Thymus (tissue), 11 donors: ENCODE data around the gene NCAPH2. TPM values are rescaled to one million over a fixed set of nuclear protein-coding genes. Genes with fewer than 3 reads are reported as not detected.

Source experiments
- DNase-seq, 9 donors: peaks; one replicate each; pipeline ENCODE4 v3.0.0-alpha.2; 2013; ENCODE audit warnings: low spot score in 9 of 9, low read depth in 6 of 9, missing footprints in 1 of 9
- H3K27ac ChIP-seq, 2 donors: one replicate each; pipeline ENCODE4 v1.5.1; 2013; ENCODE audit warnings: control low read depth in 1 of 2, low read depth in 1 of 2, low read length in 1 of 2, mild to moderate bottlenecking in 1 of 2, moderate library complexity in 1 of 2
- H3K27me3 ChIP-seq, 2 donors: one replicate each; pipeline ENCODE4 v1.5.1; 2013; ENCODE audit warnings: low read length in 1 of 2; ENCODE audit not compliant: control insufficient read depth in 2 of 2, insufficient read depth in 1 of 2
- H3K36me3 ChIP-seq, 2 donors: one replicate each; pipeline ENCODE4 v1.5.1; 2013; ENCODE audit warnings: low read length in 1 of 2, mild to moderate bottlenecking in 1 of 2, moderate library complexity in 1 of 2; ENCODE audit not compliant: control insufficient read depth in 2 of 2, insufficient read depth in 2 of 2
- H3K4me1 ChIP-seq, 2 donors: one replicate each; pipeline ENCODE4 v1.5.1; 2013; ENCODE audit warnings: low read length in 2 of 2; ENCODE audit not compliant: control insufficient read depth in 2 of 2, insufficient read depth in 2 of 2
- H3K4me3 ChIP-seq, 2 donors: one replicate each; pipeline ENCODE4 v1.5.1; 2013; ENCODE audit warnings: low read length in 2 of 2, control low read depth in 1 of 2, mild to moderate bottlenecking in 1 of 2
- H3K9me3 ChIP-seq, 2 donors: one replicate each; pipeline ENCODE4 v1.5.1; 2013; ENCODE audit warnings: low read length in 1 of 2, mild to moderate bottlenecking in 1 of 2; ENCODE audit not compliant: control insufficient read depth in 2 of 2, insufficient read depth in 1 of 2
- WGBS: extraction: QIAGEN DNeasy Blood & Tissue Kit; methylation state at CpG from one replicate; pipeline ENCODE4 v1.1.7; 2013; 5-methylcytosine and 5-hydroxymethylcytosine counted together
- polyA plus RNA-seq: library from polyadenylated mRNA; stranded (reverse); fragments of 200-250 nt; gene quantifications from one replicate; pipeline ENCODE4 v1.2.3, GENCODE V29; 2013
- total RNA-seq: library from RNA; stranded (reverse); fragments of 120-200 nt; gene quantifications from one replicate; pipeline ENCODE4 v1.2.4, GENCODE V29; 2013
- donor health status: healthy.

NCAPH2 gene
- total and polyA plus RNA-seq, 2 donors = 40.8 to 57.6 TPM

GRCh38 chr22:50464451-50464850 lies 43.6 kb upstream of the NCAPH2 start:
- Histone ChIP-seq H3K9me3 (no peaks in the 10 kb centered on the region), H3K36me3 (peaks cover 86 to 88% of the 10 kb centered on the region in 2 donors), H3K27ac (no peak overlapping the region), H3K4me1 (peaks cover 20 to 32% of the 10 kb centered on the region in 2 donors), H3K4me3 (no peak overlapping the region), H3K27me3 (no peaks in the 10 kb centered on the region)
- WGBS = 94% methylated on average over 24 of the region's 24 CpGs
- DNase-seq = no peak

DNA sequence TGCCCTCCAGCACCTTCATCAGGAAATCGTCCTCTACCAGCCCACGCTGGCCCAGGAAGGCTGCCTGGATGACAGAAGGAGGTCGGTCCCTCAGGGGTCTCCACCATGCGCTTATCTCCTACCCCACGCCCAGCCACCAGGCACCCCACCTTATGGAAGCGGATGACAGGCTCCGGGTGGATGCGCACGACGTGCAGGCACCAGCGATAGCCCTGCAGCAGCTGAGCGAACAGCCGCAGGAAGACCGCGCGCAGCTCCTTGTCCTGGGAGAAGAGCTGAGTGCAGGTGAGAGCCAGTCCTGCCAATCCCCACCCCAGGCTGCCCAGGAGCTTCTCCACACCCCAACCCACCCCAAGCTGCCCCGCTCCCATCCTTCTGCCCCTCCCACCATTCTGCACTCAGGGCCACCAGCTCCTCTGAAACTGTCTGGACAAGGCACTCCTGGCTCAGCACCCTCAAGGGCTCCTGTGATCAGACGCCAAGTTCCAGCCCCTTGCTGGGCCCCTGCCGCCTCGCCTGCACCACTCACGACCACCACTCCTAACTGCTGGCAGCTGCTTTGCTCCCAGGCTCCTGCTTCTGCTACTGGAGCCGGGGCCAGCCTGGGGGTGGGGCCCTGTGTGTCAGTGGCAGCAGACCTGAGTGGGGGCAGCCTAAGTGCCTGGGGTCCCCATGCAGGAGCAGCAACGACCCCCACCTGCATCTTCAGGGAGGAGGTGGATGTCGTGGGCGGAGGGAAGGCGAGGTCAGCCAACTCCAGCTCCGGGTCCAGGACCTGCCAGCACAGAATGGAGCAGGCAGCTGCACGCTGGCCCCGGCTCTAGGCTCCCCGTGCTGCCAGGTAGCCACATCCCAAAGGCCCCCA lies 42.7 kb upstream of the NCAPH2 start:
- peaks cover 22 to 41% of the 10 kb centered on the region in 2 donors for H3K4me1 ChIP-seq
- WGBS = 97% methylated on average over 30 of the region's 30 CpGs
- no peak overlapping the region for H3K4me3 ChIP-seq
- H3K9me3 ChIP-seq = peaks cover 0 to 3% of the 10 kb centered on the region in 2 donors
- H3K27ac ChIP-seq = no peak overlapping the region
- H3K27me3 ChIP-seq = no peaks in the 10 kb centered on the region
- no peak for DNase-seq
- peaks cover 77 to 79% of the 10 kb centered on the region in 2 donors for H3K36me3 ChIP-seq

DNA sequence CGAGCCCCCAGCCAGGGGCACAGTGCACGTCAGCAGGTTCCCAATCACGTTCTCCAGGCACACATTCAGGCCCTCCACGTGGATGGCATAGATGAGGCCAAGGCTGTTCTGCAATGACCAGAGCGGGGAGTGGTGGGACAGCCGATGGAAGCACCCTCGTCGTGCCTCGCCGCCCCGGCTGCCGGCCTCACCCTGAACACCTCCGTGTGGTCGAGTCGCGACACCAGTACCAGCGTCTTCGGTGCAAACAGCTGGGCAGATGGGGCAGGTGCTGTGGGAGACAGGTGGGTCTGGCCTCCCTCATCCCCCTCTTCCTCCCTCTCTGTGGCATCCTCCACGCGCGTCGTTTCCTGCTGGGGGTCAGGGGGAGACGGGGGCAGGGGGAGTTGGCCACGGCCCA lies 40.7 kb upstream of the NCAPH2 start:
- Histone ChIP-seq H3K27me3 (no peaks in the 10 kb centered on the region), H3K4me1 (peaks cover 42 to 61% of the 10 kb centered on the region in 2 donors), H3K9me3 (peaks cover 0 to 6% of the 10 kb centered on the region in 2 donors), H3K4me3 (no peak overlapping the region), H3K36me3 (peaks cover 59 to 60% of the 10 kb centered on the region in 2 donors), H3K27ac (peak overlapping the region in 1 of 2 donors; percentile 54)
- no peak for DNase-seq
- 44% methylated on average over 24 of the region's 24 CpGs for WGBS

GRCh38 chr22:50467773-50468440 lies 40.1 kb upstream of the NCAPH2 start:
- H3K27ac ChIP-seq = peak overlapping the region; percentile 64 to 99
- peaks cover 48 to 67% of the 10 kb centered on the region in 2 donors for H3K4me1 ChIP-seq
- no peaks in the 10 kb centered on the region for H3K27me3 ChIP-seq
- 71% methylated on average over 22 of the region's 22 CpGs for WGBS
- H3K9me3 ChIP-seq = peaks cover 0 to 6% of the 10 kb centered on the region in 2 donors
- peak in 2 of 9 donors; percentile 47 to 60 for DNase-seq
- H3K36me3 ChIP-seq = peaks cover 53 to 55% of the 10 kb centered on the region in 2 donors
- H3K4me3 ChIP-seq = no peak overlapping the region

DNA sequence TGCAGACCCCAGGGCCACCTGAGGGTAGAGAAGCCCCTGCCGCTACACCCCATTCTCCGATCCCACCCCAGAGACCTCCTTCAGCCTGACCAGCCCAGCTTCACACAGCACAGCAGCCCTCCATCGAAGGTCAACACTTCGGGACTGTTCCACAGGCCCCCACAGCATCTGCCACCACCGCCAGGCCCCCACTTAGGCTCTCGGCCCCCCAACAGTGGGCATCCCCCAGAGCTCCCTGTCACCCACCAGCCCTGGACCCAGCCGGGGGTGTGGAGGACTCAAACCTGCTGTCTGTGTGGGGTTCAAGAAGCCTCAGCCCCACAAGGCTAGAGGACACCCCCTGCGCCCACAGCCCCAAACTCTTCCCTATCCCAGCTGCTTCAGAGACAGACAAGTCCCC lies 39.4 kb upstream of the NCAPH2 start:
- H3K4me1 ChIP-seq = peaks cover 55 to 74% of the 10 kb centered on the region in 2 donors
- 82% methylated on average over 8 of the region's 8 CpGs for WGBS
- peaks cover 48% of the 10 kb centered on the region in 2 donors for H3K36me3 ChIP-seq
- DNase-seq = no peak
- H3K9me3 ChIP-seq = peaks cover 0 to 6% of the 10 kb centered on the region in 2 donors
- no peaks in the 10 kb centered on the region for H3K27me3 ChIP-seq
- H3K27ac ChIP-seq = peak overlapping the region; percentile 94 to 99
- peak overlapping the region; percentile 46 to 51 for H3K4me3 ChIP-seq

GRCh38 chr22:50469377-50470305 lies 38.4 kb upstream of the NCAPH2 start:
- H3K4me1 ChIP-seq = peaks cover 57 to 78% of the 10 kb centered on the region in 2 donors
- 4% methylated on average over 25 of the region's 25 CpGs for WGBS
- peaks cover 0 to 6% of the 10 kb centered on the region in 2 donors for H3K9me3 ChIP-seq
- H3K27ac ChIP-seq = peak overlapping the region; percentile 94 to 99
- H3K4me3 ChIP-seq = peak overlapping the region; percentile 46 to 51
- H3K36me3 ChIP-seq = peaks cover 37 to 38% of the 10 kb centered on the region in 2 donors
- peak; percentile 82 to 98 (median 91) for DNase-seq
- no peaks in the 10 kb centered on the region for H3K27me3 ChIP-seq

DNA sequence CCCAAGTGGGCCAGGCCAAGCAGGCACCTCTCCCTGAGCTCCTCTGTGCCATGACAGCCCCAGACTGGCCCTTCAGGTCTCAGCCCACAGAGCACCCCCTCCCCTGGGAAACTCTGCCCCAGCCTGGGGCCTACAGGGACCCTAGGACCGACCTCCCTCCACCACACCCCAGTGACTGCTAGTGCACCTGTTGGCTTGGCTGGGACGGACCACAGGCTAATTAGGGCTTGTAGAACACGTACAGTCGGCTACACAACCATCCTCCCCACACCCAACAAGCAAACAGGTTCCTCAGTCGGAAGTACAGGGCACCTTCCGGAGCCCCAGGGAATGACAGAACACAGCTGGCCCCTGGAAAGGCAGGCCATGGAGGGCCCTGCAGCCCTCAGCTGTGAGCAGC lies 37.5 kb upstream of the NCAPH2 start:
- WGBS = 28% methylated on average over 6 of the region's 6 CpGs

GRCh38 chr22:50471197-50471847 lies 36.7 kb upstream of the NCAPH2 start:
- 71% methylated on average over 21 of the region's 21 CpGs for WGBS
- H3K36me3 ChIP-seq = peaks cover 21% of the 10 kb centered on the region in 2 donors
- peak overlapping the region in 1 of 2 donors; percentile 51 for H3K4me3 ChIP-seq
- H3K27ac ChIP-seq = peak overlapping the region; percentile 94 to 99
- no peaks in the 10 kb centered on the region for H3K27me3 ChIP-seq
- peaks cover 0 to 6% of the 10 kb centered on the region in 2 donors for H3K9me3 ChIP-seq
- DNase-seq = no peak
- H3K4me1 ChIP-seq = peaks cover 59 to 85% of the 10 kb centered on the region in 2 donors

More for the DNA sequence above, 37.5 kb upstream of the NCAPH2 start:
- peak overlapping the region; percentile 94 to 99 for H3K27ac ChIP-seq
- peaks cover 59 to 83% of the 10 kb centered on the region in 2 donors for H3K4me1 ChIP-seq
- H3K9me3 ChIP-seq = peaks cover 0 to 6% of the 10 kb centered on the region in 2 donors
- H3K36me3 ChIP-seq = peaks cover 29% of the 10 kb centered on the region in 2 donors
- H3K4me3 ChIP-seq = peak overlapping the region; percentile 46 to 51
- DNase-seq = no peak
- no peaks in the 10 kb centered on the region for H3K27me3 ChIP-seq
